ENCODE measurements around the gene SPI1. TPM values are rescaled to one million over a fixed set of nuclear protein-coding genes. Genes with fewer than 3 reads are reported as not detected.

SPI1 gene
- total and polyA plus RNA-seq, 7 experiments from 2014 or later, result 0.27 to 247 (median 5.4) TPM; not detected in 2

- no peaks in the 10 kb centered on the region for H3K9me3 Mint-ChIP-seq
- ChIA-PET CTCF (interaction anchor here (1.5 kb wide), 1 partner anchor 12 kb away, joined by 3 read pairs; no protein-coding TSS in a partner anchor), POLR2A (interaction anchor here (0.7 kb wide), 1 partner anchor 76 kb away, joined by 3 read pairs; no protein-coding TSS in a partner anchor)
- peaks cover 0 to 14% (median 0%) of the 10 kb centered on the region in 7 donors for H3K4me1 Mint-ChIP-seq
- peak overlapping the region in 1 of 10 donors; percentile 27 for H3K4me3 Mint-ChIP-seq
- peaks cover 0 to 3% of the 10 kb centered on the region in 2 donors for H3K4me1 ChIP-seq (ENCODE audit: control insufficient read depth in 2 of 2, insufficient read depth in 2 of 2, low read length in 2 of 2)
- intact Hi-C loops (cut with micrococcal nuclease), result no loop called here
- H3K27ac Mint-ChIP-seq, result peak overlapping the region in 2 of 9 donors; percentile 13 to 43
- H3K36me3 ChIP-seq (ENCODE audit: control insufficient read depth in 2 of 3, insufficient read depth in 3 of 3, low read length in 3 of 3), result no peaks in the 10 kb centered on the region
- peak; percentile 20 for ATAC-seq
- no peak for DNase-seq
- no peak overlapping the region for H3K27ac ChIP-seq (ENCODE audit: low read depth, low read length)
- H3K27me3 ChIP-seq (ENCODE audit: control insufficient read depth in 2 of 2, insufficient read depth in 2 of 2, low read length in 2 of 2), result no peaks in the 10 kb centered on the region
- H3K9me3 ChIP-seq (ENCODE audit: control insufficient read depth in 2 of 3, low read length in 3 of 3), result no peaks in the 10 kb centered on the region
- no peaks in the 10 kb centered on the region for H3K36me3 Mint-ChIP-seq
- no peak overlapping the region for H3K4me3 ChIP-seq (ENCODE audit: low read length)
- H3K27me3 Mint-ChIP-seq, result no peaks in the 10 kb centered on the region
Observed at GRCh38 chr11:47376525-47377371, 1.6 kb downstream of the SPI1 start.

- CTCF ChIA-PET, result no interaction called here
- H3K4me1 Mint-ChIP-seq, result peaks cover 0 to 13% (median 0%) of the 10 kb centered on the region in 7 donors
- intact Hi-C loops (cut with micrococcal nuclease), result no loop called here
- Histone ChIP-seq H3K4me3 (ENCODE audit: low read length) (no peak overlapping the region), H3K36me3 (ENCODE audit: control insufficient read depth in 2 of 3, insufficient read depth in 3 of 3, low read length in 3 of 3) (no peaks in the 10 kb centered on the region), H3K27ac (ENCODE audit: low read depth, low read length) (no peak overlapping the region), H3K27me3 (ENCODE audit: control insufficient read depth in 2 of 2, insufficient read depth in 2 of 2, low read length in 2 of 2) (no peaks in the 10 kb centered on the region), H3K9me3 (ENCODE audit: control insufficient read depth in 2 of 3, low read length in 3 of 3) (no peaks in the 10 kb centered on the region), H3K4me1 (ENCODE audit: control insufficient read depth in 2 of 2, insufficient read depth in 2 of 2, low read length in 2 of 2) (peaks cover 0 to 3% of the 10 kb centered on the region in 2 donors)
- POLR2A ChIA-PET, result no interaction called here
- peak overlapping the region in 1 of 10 donors; percentile 63 for H3K4me3 Mint-ChIP-seq
- no peaks in the 10 kb centered on the region for H3K36me3 Mint-ChIP-seq
- no peak for ATAC-seq
- DNase-seq, result no peak
- no peaks in the 10 kb centered on the region for H3K9me3 Mint-ChIP-seq
- H3K27me3 Mint-ChIP-seq, result no peaks in the 10 kb centered on the region
- H3K27ac Mint-ChIP-seq, result peak overlapping the region in 3 of 9 donors; percentile 13 to 58 (median 43)
Observed at GRCh38 chr11:47376107-47376524, 2.2 kb downstream of the SPI1 start.

GRCh38 chr11:47375546-47376085, 2.7 kb downstream of the SPI1 start:
- DNase-seq (no peak), ATAC-seq (no peak)
- H3K27me3 ChIP-seq (ENCODE audit: control insufficient read depth in 2 of 2, insufficient read depth in 2 of 2, low read length in 2 of 2), result no peaks in the 10 kb centered on the region
- Mint-ChIP-seq H3K27me3 (no peaks in the 10 kb centered on the region), H3K27ac (peak overlapping the region in 1 of 9 donors; percentile 43), H3K36me3 (no peaks in the 10 kb centered on the region), H3K4me1 (peaks cover 0 to 12% (median 0%) of the 10 kb centered on the region in 7 donors), H3K4me3 (peak overlapping the region in 2 of 10 donors; percentile 63), H3K9me3 (no peaks in the 10 kb centered on the region)
- CTCF ChIA-PET, result interaction anchor here (1.9 to 4.4 kb wide), 3 partner anchors 13 to 24 kb away, joined by 20 to 33 read pairs (median 31); no protein-coding TSS in a partner anchor
- no peaks in the 10 kb centered on the region for H3K9me3 ChIP-seq (ENCODE audit: control insufficient read depth in 2 of 3, low read length in 3 of 3)
- no peaks in the 10 kb centered on the region for H3K36me3 ChIP-seq (ENCODE audit: control insufficient read depth in 2 of 3, insufficient read depth in 3 of 3, low read length in 3 of 3)
- H3K4me3 ChIP-seq (ENCODE audit: low read length), result no peak overlapping the region
- no peak overlapping the region for H3K27ac ChIP-seq (ENCODE audit: low read depth, low read length)
- peaks cover 0 to 3% of the 10 kb centered on the region in 2 donors for H3K4me1 ChIP-seq (ENCODE audit: control insufficient read depth in 2 of 2, insufficient read depth in 2 of 2, low read length in 2 of 2)
- POLR2A ChIA-PET, result interaction anchor here (2.6 kb wide), 1 partner anchor 33 kb away, joined by 40 read pairs; the partner anchor contains the start of gene SLC39A13
- intact Hi-C loops (cut with micrococcal nuclease), result no loop called here

GRCh38 chr11:47375020-47375419, 3.3 kb downstream of the SPI1 start:
- Histone ChIP-seq H3K27ac (ENCODE audit: low read depth, low read length) (no peak overlapping the region), H3K36me3 (ENCODE audit: control insufficient read depth in 2 of 3, insufficient read depth in 3 of 3, low read length in 3 of 3) (no peaks in the 10 kb centered on the region), H3K4me1 (ENCODE audit: control insufficient read depth in 2 of 2, insufficient read depth in 2 of 2, low read length in 2 of 2) (peaks cover 0 to 3% of the 10 kb centered on the region in 2 donors), H3K27me3 (ENCODE audit: control insufficient read depth in 2 of 2, insufficient read depth in 2 of 2, low read length in 2 of 2) (no peaks in the 10 kb centered on the region), H3K4me3 (ENCODE audit: low read length) (no peak overlapping the region), H3K9me3 (ENCODE audit: control insufficient read depth in 2 of 3, low read length in 3 of 3) (no peaks in the 10 kb centered on the region)
- H3K36me3 Mint-ChIP-seq, result no peaks in the 10 kb centered on the region
- H3K9me3 Mint-ChIP-seq, result no peaks in the 10 kb centered on the region
- ATAC-seq, result no peak
- no peaks in the 10 kb centered on the region for H3K27me3 Mint-ChIP-seq
- DNase-seq, result no peak
- intact Hi-C loops (cut with micrococcal nuclease), result no loop called here
- ChIA-PET CTCF (interaction anchor here (0.7 to 6.9 kb wide), 8 partner anchors 7 to 46 kb away, joined by 3 to 140 read pairs (median 15); partner anchors contain the start of gene SLC39A13), POLR2A (interaction anchor here (0.9 to 3.8 kb wide), 4 partner anchors 25 to 473 kb away, joined by 3 to 40 read pairs (median 15); partner anchors contain the start of genes NUP160 and SLC39A13)
- no peak overlapping the region for H3K4me3 Mint-ChIP-seq
- peaks cover 0 to 12% (median 0%) of the 10 kb centered on the region in 7 donors for H3K4me1 Mint-ChIP-seq
- peak overlapping the region in 2 of 9 donors; percentile 11 to 73 for H3K27ac Mint-ChIP-seq

GRCh38 chr11:47374720-47375019, 3.7 kb downstream of the SPI1 start:
- Mint-ChIP-seq H3K27me3 (no peaks in the 10 kb centered on the region), H3K9me3 (no peaks in the 10 kb centered on the region), H3K27ac (peak overlapping the region in 1 of 9 donors; percentile 11), H3K36me3 (no peaks in the 10 kb centered on the region), H3K4me3 (no peak overlapping the region), H3K4me1 (peaks cover 3 to 15% (median 3%) of the 10 kb centered on the region in 7 donors)
- POLR2A ChIA-PET, result interaction anchor here (0.6 to 3.8 kb wide), 9 partner anchors 19 to 509 kb away, joined by 3 to 40 read pairs (median 6); partner anchors contain the start of genes NUP160 and SLC39A13
- H3K9me3 ChIP-seq (ENCODE audit: control insufficient read depth in 2 of 3, low read length in 3 of 3), result no peaks in the 10 kb centered on the region
- CTCF ChIA-PET, result interaction anchor here (0.6 to 6.9 kb wide), 17 partner anchors 8 to 197 kb away, joined by 3 to 140 read pairs (median 5); partner anchors contain the start of genes PSMC3 and SLC39A13
- no peaks in the 10 kb centered on the region for H3K36me3 ChIP-seq (ENCODE audit: control insufficient read depth in 2 of 3, insufficient read depth in 3 of 3, low read length in 3 of 3)
- peaks cover 0 to 3% of the 10 kb centered on the region in 2 donors for H3K4me1 ChIP-seq (ENCODE audit: control insufficient read depth in 2 of 2, insufficient read depth in 2 of 2, low read length in 2 of 2)
- H3K4me3 ChIP-seq (ENCODE audit: low read length), result no peak overlapping the region
- intact Hi-C loops (cut with micrococcal nuclease), result loop anchor here (1.0 kb wide), 6 partner anchors 20 to 479 kb away; partner anchors contain the start of genes SLC39A13 (in 2 of the 2) and PSMC3 (in 1 of the 2)
- no peak overlapping the region for H3K27ac ChIP-seq (ENCODE audit: low read depth, low read length)
- no peaks in the 10 kb centered on the region for H3K27me3 ChIP-seq (ENCODE audit: control insufficient read depth in 2 of 2, insufficient read depth in 2 of 2, low read length in 2 of 2)
- no peak for ATAC-seq
- DNase-seq, result no peak
